GM12892 (cell line): ENCODE results near the gene SLC1A4.

ENCODE experiments used
- POLR2A ChIP-seq: IDR thresholded peaks from 2 replicates; pipeline ENCODE4 v1.6.1; 2011; ENCODE audit warnings: low read depth, low read length, control low read depth
- POLR2AphosphoS5 ChIP-seq: IDR thresholded peaks from 2 replicates; pipeline ENCODE4 v1.6.1; 2011; ENCODE audit warnings: low read depth, low read length, control low read depth

DNA sequence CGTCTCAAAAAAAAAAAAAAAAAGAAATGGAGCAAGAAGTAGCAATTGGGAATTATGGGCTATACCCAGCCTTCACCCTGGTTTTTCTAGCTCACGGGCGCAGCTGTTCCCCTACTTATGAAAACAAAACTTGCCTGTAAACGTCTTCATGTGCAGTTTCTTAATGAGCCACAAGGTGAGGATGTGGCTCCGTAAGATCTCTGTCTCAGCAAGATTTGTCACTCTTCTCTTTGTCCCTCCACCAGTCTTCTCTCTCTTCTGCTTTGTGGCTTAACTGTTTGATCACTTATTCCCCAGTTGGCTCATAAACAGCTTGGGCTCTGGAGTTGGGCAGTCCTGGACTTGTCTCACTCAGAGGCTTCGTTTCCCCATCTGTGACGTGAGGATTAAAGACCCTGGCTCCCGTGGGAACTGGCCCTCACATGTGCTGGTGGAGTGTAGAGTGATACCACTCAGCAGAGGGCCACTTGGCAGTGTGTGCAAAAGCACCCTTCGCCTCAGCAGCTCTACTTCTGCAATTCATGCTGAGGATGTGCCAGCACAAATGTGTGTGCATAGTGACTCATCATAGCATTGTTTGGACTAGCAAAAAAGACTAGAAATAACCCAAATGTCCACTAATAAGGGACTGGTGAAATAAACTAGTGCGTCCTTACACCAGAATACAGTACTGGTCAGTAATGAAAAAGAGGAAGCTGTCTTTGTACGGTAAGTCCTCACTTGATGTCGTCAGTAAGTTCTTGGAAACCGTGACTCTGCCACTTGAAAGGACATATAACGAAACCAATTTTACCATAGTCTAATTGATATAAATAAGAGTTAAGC is 75.7 kb downstream of the SLC1A4 start:
- no peak for TF ChIP-seq POLR2A
- no peak for TF ChIP-seq POLR2AphosphoS5
